ENCODE results near the gene PNKD.

GRCh38 chr2:218274586-218274985, 4.3 kb downstream of the PNKD start:
- TF ChIP-seq POLR2AphosphoS5 (IDR thresholded peaks at IDR 0.05; ENCODE audit: low read depth) (no peak), CTCF (IDR thresholded peaks at IDR 0.05; ENCODE audit: insufficient read depth, low read length) (no peak), REST (IDR thresholded peaks at IDR 0.05; ENCODE audit: insufficient replicate concordance, low read depth) (no peak)
